HepG2 (cell line): ENCODE measurements around the gene TYROBP. TPM values are rescaled to one million over a fixed set of nuclear protein-coding genes. Genes with fewer than 3 reads are reported as not detected.

Source experiments
- AGO1 ChIP-seq: fragments of 200-400 bp; formaldehyde crosslinking; IDR thresholded peaks from 2 replicates; pipeline ENCODE4 v1.6.1; 2017; ENCODE audit warnings: mild to moderate bottlenecking, low read depth, low read length, moderate library complexity; ENCODE audit not compliant: poor library complexity, severe bottlenecking
- ATF7-NPFF ChIP-seq: sonication (generic); formaldehyde crosslinking; IDR thresholded peaks from 2 replicates; pipeline ENCODE4 v1.8.1; 2023; ENCODE audit warnings: mild to moderate bottlenecking, low read depth, missing genetic modification reagents, moderate library complexity
- EP300 ChIP-seq, 3 experiments: sonication (generic) in 1 of 3; formaldehyde crosslinking in 1 of 3; IDR thresholded peaks; 2 replicates each; pipeline versions ENCODE4 v1.5.1 to v1.6.1; 2011 to 2020; ENCODE audit warnings: low read depth in 2 of 3, low read length in 2 of 3, borderline replicate concordance in 1 of 3, improper control_type of control experiment in 1 of 3, mild to moderate bottlenecking in 1 of 3, missing genetic modification reagents in 1 of 3, moderate library complexity in 1 of 3
- MATR3 ChIP-seq: sonication (generic); formaldehyde crosslinking; IDR thresholded peaks from 2 replicates; pipeline ENCODE4 v1.4.0; 2020; ENCODE audit warnings: missing genetic modification reagents
- MED8 ChIP-seq: sonication (generic); formaldehyde crosslinking; IDR thresholded peaks from 2 replicates; pipeline ENCODE4 v1.8.1; 2023; ENCODE audit warnings: mild to moderate bottlenecking, missing genetic modification reagents; ENCODE audit not compliant: insufficient replicate concordance
- MYC ChIP-seq: sonication (generic); formaldehyde crosslinking; IDR thresholded peaks from 2 replicates; pipeline ENCODE4 v1.9.0; 2021; ENCODE audit warnings: missing genetic modification reagents, borderline replicate concordance
- NFATC3 ChIP-seq: sonication (generic); formaldehyde crosslinking; IDR thresholded peaks from 2 replicates; pipeline ENCODE4 v1.5.1; 2020; ENCODE audit warnings: mild to moderate bottlenecking, missing genetic modification reagents
- RARG ChIP-seq: sonication (generic); formaldehyde crosslinking; IDR thresholded peaks from 2 replicates; pipeline ENCODE4 v1.4.0; 2020; ENCODE audit warnings: low read depth, mild to moderate bottlenecking, missing genetic modification reagents
- RXRA ChIP-seq: sonication (generic); formaldehyde crosslinking; IDR thresholded peaks from 2 replicates; pipeline ENCODE4 v1.5.1; 2020; ENCODE audit warnings: missing genetic modification reagents
- SCMH1 ChIP-seq: sonication (generic); formaldehyde crosslinking; IDR thresholded peaks from 2 replicates; pipeline ENCODE4 v1.9.0; 2021; ENCODE audit warnings: missing genetic modification reagents, mild to moderate bottlenecking, borderline replicate concordance
- SRF ChIP-seq: IDR thresholded peaks from 2 replicates; pipeline ENCODE4 v1.6.1; 2011; ENCODE audit warnings: mild to moderate bottlenecking, low read depth, low read length, moderate library complexity
- ZNF234 ChIP-seq: sonication (generic); formaldehyde crosslinking; conservative IDR thresholded peaks from 2 replicates; pipeline ENCODE4 v1.5.1; 2020; ENCODE audit warnings: mild to moderate bottlenecking, missing genetic modification reagents
- ZNF24 ChIP-seq: fragments of 450-650 bp; IDR thresholded peaks from 2 replicates; pipeline ENCODE4 v1.6.1; 2017; ENCODE audit warnings: antibody characterized with exemption, mild to moderate bottlenecking
- ZNF337 ChIP-seq: sonication (generic); formaldehyde crosslinking; IDR thresholded peaks from 2 replicates; pipeline ENCODE4 v1.5.1; 2020; ENCODE audit warnings: missing genetic modification reagents, low read depth, mild to moderate bottlenecking, borderline replicate concordance
- ZNF772 ChIP-seq: sonication (generic); formaldehyde crosslinking; IDR thresholded peaks from 2 replicates; pipeline ENCODE4 v1.5.0; 2020; ENCODE audit warnings: mild to moderate bottlenecking, missing genetic modification reagents
- polyA plus RNA-seq, 8 experiments: library from polyadenylated mRNA; depleted of rRNA in 3 of 8; stranded (reverse) in 7 of 8; unstranded in 1 of 8; fragments of >200 nt; fragmentation: Illumina TruSeq in 4 of 8; extraction: Trizol in 4 of 8; gene quantifications; 2 replicates each; pipeline versions ENCODE4 v1.2.1 to v1.2.3, GENCODE V29; 2011 to 2016; ENCODE audit warnings: low read depth in 4 of 8, missing spikeins in 1 of 8, mixed read lengths in 1 of 8; ENCODE audit not compliant: insufficient read depth in 1 of 8
- total RNA-seq, 5 experiments: library from RNA; depleted of rRNA; stranded (reverse); fragments of >200 nt; fragmentation: Illumina TruSeq; extraction: Trizol; gene quantifications; 2 replicates each; pipeline ENCODE4 v1.2.3, GENCODE V29; 2016; ENCODE audit warnings: low read depth in 1 of 5
- TF ChIP-seq, protein P1 (sequence below): sonication (generic); formaldehyde crosslinking; IDR thresholded peaks from 2 replicates; pipeline ENCODE4; 2020; ENCODE audit warnings: missing genetic modification reagents, mild to moderate bottlenecking, borderline replicate concordance
- TF ChIP-seq, protein P2 (sequence below): sonication (generic); formaldehyde crosslinking; IDR thresholded peaks from 2 replicates; pipeline ENCODE4 v1.4.0; 2020; ENCODE audit warnings: missing genetic modification reagents, borderline replicate concordance
- TF ChIP-seq, protein P3 (sequence below): sonication (generic); formaldehyde crosslinking; IDR thresholded peaks from 2 replicates; pipeline ENCODE4 v1.4.0; 2020; ENCODE audit warnings: missing genetic modification reagents
- TF ChIP-seq, protein P4 (sequence below): sonication (generic); formaldehyde crosslinking; IDR thresholded peaks from 2 replicates; pipeline ENCODE4 v1.5.0; 2020; ENCODE audit warnings: missing genetic modification reagents

TYROBP gene
- total and polyA plus RNA-seq, 2 of the 13 experiments (the other 11 are each of a cell fraction or from before 2014, with no cell fraction given): not detected

DNA sequence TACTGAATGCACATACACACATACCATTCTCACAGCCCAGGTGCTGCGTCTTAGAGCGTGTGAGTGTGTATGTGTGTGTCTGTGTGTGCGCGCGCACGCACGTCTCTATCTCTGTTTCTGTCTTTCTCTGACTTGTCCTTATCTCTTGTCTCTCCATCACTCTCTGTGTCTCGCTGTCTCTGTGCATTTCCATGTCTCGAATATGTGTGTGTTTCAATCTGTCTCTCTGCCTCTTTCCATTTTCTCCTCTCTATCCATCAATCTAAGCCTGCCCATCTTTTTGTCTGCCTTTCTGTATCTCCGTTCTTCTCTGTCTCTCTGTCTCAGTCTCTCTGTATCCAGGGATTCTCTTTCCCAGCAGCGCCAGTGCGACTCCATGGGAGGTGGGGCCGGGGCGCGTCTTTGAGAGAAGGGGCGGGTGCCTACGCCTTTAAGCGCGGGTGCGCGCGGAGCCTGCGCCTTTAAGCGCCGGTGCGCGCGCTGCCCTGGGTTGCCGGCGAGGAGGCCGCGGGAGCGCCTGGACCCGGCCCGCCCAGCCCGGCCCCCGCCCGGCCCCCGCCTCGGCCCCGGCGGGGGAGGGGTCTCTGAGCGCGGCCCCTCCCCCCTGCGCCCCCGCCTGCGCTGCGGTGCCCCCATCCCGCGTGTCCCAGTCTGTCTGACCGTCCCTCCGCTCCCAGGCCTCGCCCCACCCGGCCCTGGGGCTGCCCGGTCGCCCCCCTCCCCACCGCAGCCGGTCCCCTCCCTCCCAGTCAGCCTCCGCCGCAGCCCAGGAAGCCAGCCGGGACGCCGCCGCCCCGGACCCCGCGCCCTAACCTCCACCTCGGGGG lies 28.0 kb upstream of the TYROBP start, which contains the start of gene LRFN3 (continued):
- 0 out of 2 replicates have a peak, but pooled peaks have one; percentile 36 for TF ChIP-seq ATF7-NPFF
- TF ChIP-seq, protein P1, sequence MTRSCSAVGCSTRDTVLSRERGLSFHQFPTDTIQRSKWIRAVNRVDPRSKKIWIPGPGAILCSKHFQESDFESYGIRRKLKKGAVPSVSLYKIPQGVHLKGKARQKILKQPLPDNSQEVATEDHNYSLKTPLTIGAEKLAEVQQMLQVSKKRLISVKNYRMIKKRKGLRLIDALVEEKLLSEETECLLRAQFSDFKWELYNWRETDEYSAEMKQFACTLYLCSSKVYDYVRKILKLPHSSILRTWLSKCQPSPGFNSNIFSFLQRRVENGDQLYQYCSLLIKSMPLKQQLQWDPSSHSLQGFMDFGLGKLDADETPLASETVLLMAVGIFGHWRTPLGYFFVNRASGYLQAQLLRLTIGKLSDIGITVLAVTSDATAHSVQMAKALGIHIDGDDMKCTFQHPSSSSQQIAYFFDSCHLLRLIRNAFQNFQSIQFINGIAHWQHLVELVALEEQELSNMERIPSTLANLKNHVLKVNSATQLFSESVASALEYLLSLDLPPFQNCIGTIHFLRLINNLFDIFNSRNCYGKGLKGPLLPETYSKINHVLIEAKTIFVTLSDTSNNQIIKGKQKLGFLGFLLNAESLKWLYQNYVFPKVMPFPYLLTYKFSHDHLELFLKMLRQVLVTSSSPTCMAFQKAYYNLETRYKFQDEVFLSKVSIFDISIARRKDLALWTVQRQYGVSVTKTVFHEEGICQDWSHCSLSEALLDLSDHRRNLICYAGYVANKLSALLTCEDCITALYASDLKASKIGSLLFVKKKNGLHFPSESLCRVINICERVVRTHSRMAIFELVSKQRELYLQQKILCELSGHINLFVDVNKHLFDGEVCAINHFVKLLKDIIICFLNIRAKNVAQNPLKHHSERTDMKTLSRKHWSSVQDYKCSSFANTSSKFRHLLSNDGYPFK: no peak
- no peak for TF ChIP-seq EP300 (IDR thresholded peaks at IDR 0.05; ENCODE audit: low read depth in 2 of 2, low read length in 2 of 2)
- TF ChIP-seq EP300 (CRISPR knock-in tag; IDR thresholded peaks at IDR 0.05; ENCODE audit: borderline replicate concordance): no peak
- TF ChIP-seq RARG (CRISPR knock-in tag): no peak
- TF ChIP-seq, protein P2, sequence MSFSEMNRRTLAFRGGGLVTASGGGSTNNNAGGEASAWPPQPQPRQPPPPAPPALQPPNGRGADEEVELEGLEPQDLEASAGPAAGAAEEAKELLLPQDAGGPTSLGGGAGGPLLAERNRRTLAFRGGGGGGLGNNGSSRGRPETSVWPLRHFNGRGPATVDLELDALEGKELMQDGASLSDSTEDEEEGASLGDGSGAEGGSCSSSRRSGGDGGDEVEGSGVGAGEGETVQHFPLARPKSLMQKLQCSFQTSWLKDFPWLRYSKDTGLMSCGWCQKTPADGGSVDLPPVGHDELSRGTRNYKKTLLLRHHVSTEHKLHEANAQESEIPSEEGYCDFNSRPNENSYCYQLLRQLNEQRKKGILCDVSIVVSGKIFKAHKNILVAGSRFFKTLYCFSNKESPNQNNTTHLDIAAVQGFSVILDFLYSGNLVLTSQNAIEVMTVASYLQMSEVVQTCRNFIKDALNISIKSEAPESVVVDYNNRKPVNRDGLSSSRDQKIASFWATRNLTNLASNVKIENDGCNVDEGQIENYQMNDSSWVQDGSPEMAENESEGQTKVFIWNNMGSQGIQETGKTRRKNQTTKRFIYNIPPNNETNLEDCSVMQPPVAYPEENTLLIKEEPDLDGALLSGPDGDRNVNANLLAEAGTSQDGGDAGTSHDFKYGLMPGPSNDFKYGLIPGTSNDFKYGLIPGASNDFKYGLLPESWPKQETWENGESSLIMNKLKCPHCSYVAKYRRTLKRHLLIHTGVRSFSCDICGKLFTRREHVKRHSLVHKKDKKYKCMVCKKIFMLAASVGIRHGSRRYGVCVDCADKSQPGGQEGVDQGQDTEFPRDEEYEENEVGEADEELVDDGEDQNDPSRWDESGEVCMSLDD (CRISPR knock-in tag): no peak
- no peak for TF ChIP-seq MED8 (CRISPR knock-in tag)
- no peak for TF ChIP-seq ZNF772 (CRISPR knock-in tag)
- no peak for TF ChIP-seq MATR3 (CRISPR knock-in tag)
- no peak for TF ChIP-seq RXRA (CRISPR knock-in tag)
- no peak for TF ChIP-seq NFATC3
- TF ChIP-seq SRF: no peak
- no peak for TF ChIP-seq ZNF24
- TF ChIP-seq, protein P3, sequence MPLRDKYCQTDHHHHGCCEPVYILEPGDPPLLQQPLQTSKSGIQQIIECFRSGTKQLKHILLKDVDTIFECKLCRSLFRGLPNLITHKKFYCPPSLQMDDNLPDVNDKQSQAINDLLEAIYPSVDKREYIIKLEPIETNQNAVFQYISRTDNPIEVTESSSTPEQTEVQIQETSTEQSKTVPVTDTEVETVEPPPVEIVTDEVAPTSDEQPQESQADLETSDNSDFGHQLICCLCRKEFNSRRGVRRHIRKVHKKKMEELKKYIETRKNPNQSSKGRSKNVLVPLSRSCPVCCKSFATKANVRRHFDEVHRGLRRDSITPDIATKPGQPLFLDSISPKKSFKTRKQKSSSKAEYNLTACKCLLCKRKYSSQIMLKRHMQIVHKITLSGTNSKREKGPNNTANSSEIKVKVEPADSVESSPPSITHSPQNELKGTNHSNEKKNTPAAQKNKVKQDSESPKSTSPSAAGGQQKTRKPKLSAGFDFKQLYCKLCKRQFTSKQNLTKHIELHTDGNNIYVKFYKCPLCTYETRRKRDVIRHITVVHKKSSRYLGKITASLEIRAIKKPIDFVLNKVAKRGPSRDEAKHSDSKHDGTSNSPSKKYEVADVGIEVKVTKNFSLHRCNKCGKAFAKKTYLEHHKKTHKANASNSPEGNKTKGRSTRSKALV (CRISPR knock-in tag): no peak
- TF ChIP-seq SCMH1 (CRISPR knock-in tag): no peak
- no peak for TF ChIP-seq AGO1
- TF ChIP-seq ZNF337 (CRISPR knock-in tag): no peak
- peak; percentile 25; the same call in 1 of the 2 replicates for TF ChIP-seq MYC (CRISPR knock-in tag)
- TF ChIP-seq, protein P4, sequence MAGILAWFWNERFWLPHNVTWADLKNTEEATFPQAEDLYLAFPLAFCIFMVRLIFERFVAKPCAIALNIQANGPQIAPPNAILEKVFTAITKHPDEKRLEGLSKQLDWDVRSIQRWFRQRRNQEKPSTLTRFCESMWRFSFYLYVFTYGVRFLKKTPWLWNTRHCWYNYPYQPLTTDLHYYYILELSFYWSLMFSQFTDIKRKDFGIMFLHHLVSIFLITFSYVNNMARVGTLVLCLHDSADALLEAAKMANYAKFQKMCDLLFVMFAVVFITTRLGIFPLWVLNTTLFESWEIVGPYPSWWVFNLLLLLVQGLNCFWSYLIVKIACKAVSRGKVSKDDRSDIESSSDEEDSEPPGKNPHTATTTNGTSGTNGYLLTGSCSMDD: no peak
- TF ChIP-seq ZNF234: no peak
